SKM-1 (cell line): ENCODE measurements around the gene SND1.

ENCODE experiments used
- DNase-seq: peaks from one replicate; lab custom pipeline; 2025; ENCODE audit not compliant: unreplicated experiment; lab: John Stamatoyannopoulos, UW

Gene SND1

GRCh38 chr7:128060018-128060417 is 408.0 kb downstream of the SND1 start:
- DNase-seq = no peak

- DNase-seq = no peak
These were observed 411.1 kb downstream of the SND1 start for GRCh38 chr7:128063088-128063487.

DNA sequence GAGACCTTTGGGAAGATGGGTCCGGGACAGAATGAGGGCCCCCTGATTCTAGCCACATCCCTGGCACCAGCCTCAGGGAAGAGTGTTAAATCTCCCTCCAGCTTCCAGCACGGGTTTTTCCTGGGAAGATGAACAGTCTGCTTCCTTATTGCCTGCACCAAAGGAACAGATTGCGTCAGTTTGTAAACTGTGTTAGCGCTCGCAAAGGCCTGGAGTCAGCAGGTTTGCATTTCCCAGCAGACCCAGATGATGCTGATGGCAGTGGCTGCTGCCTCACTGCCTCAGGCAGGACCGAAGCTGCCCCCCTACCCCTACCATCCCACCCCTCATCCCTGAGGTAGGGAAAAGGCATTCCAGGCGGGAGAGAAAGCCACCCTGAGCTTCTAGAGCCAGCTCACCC is 413.9 kb downstream of the SND1 start:
- no peak for DNase-seq

- no peak for DNase-seq
These were observed 414.4 kb downstream of the SND1 start for GRCh38 chr7:128066395-128066794.

- no peak for DNase-seq
These were observed 414.9 kb downstream of the SND1 start for GRCh38 chr7:128066858-128067257.

GRCh38 chr7:128067983-128068382 is 416.0 kb downstream of the SND1 start:
- DNase-seq = no peak

GRCh38 chr7:128068785-128069184 is 416.8 kb downstream of the SND1 start:
- DNase-seq = no peak

DNA sequence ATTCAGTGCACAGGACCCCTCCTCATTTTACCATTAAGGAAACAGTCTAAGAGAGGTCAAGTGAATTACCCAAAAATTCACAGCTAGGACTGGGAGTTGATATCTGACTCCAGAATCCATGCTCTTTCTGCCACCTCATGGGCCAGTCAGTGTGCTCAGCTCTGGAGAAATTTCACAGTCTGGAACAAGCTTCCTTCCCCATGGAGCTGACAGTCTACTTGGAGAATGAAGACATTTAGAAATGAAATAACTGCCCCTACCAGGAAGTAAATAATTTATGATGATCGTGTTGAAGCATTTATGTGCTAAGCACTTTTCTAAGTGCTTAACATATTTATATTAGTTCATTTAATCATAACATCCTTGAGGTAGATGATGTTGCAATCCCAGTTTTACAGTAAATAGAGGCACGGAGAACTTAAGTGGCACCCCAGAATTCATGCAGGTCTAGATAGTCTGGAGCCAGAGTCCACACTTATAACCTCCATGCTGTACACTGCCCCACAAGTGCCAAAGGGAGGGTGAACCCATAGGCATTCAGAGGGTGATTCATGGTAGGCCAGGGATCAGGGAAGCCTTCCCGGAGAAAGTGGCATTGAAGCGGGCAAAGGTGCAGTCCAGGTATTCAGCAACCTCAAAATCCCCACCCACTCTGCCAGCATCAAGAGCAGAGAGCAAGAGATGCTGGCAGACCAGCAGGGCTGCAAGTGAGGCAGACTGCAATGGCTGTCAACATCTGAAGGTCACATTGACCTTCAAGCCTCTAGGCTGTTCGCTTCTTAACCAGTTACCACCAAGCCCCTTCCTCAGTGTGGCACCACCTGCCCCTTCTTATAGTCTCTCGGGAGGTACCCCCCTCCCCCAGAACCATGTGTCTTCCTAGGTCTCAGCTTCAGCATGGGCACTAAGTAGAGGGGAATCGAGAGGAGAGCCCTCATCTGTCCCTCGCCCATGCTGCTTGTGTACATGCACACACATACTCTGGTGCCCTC is 417.7 kb downstream of the SND1 start:
- no peak for DNase-seq

DNA sequence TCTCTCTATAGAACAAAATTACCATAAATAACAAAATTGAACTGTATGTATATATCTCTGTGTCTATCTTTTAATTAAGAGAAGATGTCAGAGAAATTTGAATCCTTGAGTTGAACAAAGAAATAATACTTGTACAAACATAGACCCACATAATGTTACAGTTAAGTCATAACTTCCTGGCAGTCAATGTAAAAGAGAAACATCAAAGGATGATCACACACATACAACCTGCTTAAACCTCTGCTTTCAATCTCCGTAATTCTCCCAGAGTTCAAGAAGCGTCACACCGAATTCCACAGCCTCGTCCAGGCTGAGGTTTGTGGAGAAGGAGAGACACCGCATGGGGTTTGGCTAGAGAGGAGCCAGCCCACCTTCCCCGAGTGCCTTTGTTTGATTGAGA is 419.4 kb downstream of the SND1 start:
- no peak for DNase-seq

DNA sequence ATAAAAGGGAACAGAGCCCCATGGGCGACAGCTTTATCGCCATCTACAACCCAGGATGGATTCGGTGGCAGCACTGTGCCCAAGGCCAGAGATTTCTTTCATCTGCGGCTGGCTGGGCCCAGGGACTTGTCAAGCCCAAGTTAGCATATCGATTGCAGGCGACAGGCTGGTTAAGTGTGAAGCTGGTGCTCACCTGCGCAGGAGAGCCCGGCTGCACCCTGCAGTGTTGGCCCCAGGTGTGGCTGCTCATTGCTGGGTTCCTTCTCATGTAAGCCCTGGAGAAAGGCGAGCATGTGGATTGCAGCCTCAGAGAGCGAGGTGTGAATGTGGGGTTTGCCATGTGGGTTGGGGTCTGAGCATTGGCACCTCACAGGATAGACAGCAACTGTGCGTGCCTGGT is 419.8 kb downstream of the SND1 start:
- no peak for DNase-seq

GRCh38 chr7:128073671-128074310 is 421.8 kb downstream of the SND1 start:
- no peak for DNase-seq

DNA sequence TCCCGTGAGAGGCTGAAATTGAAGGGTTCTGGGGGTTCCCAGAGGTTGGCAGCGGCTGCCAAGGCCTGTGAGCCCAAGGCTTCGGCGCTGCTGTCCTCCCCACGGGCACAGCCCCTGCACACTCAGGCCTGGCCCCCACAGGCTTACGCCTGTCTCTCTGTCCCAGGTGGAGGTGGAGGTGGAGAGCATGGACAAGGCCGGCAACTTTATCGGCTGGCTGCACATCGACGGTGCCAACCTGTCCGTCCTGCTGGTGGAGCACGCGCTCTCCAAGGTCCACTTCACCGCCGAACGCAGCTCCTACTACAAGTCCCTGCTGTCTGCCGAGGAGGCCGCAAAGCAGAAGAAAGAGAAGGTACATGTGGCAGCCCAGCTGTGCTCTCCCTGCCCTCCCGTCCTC is 422.3 kb downstream of the SND1 start:
- DNase-seq = no peak

DNA sequence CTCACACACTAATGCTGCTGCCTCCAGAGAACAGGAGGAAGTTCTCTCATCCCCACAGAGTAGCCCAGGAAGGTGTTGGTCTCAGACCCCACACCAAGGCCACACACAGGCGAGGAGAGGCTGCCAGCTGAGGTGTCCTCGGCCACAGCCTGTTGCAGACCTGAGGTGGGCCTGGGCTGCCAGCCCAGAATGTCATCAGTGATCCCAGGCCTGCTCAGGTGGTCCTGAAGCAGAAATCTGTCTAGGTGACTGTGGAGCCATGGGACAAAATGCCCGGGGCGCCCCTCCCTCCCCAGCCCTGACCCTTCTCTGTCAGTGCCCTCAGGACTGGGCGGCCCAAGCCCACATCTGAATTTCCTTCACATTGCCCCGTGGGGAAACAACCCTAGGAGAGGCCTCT is 422.7 kb downstream of the SND1 start:
- DNase-seq = no peak

DNA sequence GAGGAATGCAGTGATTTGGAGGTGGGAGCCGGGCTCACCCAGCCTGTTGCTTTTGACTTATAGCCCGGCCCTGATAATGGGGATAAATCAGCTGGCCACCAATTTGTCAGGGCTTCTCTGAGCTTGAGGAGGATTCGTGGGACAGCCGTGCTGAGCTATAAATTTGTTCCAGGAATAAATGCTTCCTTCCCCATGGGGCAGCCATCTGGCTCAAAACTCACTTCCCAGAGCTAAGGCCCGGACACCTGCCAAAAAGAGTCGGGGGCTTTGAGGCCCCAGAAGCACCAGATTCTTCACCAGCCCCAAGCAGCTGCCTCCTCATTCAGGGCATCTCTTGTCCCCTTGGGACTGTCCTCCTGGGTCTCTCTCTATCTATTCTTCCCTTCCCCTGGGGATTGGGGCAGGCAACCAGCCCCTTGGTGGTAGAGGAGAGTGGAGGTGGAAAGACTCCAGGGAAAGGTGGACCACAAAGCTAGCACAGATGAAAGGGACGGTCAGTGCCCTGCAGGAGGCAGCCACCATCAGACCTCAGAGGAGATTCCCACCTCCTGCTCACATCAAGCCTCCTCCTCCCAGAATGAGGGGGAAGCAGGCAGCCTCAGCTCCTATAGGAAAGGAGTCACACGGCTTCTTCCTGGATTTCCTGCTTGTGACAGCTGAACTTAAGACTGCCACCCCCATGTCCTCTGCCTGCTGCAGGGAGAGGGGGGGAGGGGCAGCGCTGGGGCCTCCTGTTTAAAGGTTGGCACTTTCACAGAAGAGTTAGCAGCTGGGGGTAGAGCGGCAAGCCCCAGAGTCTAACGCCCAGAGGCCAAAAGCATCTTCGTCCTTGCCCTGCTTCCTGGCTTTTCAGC is 423.5 kb downstream of the SND1 start:
- DNase-seq = no peak

DNA sequence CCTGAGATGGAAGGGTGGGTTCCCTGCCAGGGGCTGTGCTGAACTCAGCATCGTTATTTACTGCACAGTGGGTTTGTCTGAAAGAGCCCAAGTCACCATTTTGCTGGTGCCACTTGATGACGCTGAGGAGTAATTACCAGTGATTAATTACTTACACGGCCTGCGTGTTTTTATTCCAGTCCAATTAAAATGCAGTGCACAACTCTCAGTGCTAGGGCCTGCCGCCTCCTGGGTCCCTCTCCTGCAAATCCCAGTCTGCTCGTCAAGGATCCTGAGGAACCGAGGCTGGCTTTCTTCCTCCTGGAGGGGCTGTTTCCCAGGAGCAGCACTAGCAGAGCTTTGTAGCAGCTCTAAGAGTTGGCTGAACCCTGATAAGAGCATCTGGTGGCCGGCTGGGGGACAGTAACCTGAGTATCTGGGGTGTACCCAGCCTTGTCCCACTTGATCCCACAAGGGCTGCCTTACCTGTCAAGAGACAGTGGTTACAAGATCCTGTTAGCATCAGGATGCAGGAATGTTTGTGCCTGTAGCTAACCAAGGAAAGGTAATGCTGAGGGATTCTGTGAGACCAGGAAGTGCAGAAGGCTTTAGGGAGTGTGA is 424.3 kb downstream of the SND1 start:
- no peak for DNase-seq

GRCh38 chr7:128076796-128077271 is 424.8 kb downstream of the SND1 start:
- no peak for DNase-seq

GRCh38 chr7:128078309-128078708 is 426.3 kb downstream of the SND1 start:
- DNase-seq = no peak

GRCh38 chr7:128080169-128080568 is 428.2 kb downstream of the SND1 start:
- no peak for DNase-seq

DNA sequence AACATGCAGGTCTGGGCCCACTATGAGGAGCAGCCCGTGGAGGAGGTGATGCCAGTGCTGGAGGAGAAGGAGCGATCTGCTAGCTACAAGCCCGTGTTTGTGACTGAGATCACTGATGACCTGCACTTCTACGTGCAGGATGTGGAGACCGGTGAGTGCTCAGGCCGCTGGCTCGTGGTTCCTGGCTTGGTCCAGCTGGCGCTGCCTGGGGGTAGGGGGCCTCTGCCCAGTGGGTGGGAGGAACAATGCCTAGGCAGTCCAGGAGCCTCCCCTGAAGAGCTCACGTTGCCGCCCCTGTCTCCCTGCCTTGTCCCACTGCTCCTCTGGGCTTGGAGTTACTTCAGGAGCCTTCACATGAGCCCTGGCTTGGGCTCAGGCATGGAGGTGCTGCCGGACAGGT is 429.4 kb downstream of the SND1 start:
- no peak for DNase-seq

DNA sequence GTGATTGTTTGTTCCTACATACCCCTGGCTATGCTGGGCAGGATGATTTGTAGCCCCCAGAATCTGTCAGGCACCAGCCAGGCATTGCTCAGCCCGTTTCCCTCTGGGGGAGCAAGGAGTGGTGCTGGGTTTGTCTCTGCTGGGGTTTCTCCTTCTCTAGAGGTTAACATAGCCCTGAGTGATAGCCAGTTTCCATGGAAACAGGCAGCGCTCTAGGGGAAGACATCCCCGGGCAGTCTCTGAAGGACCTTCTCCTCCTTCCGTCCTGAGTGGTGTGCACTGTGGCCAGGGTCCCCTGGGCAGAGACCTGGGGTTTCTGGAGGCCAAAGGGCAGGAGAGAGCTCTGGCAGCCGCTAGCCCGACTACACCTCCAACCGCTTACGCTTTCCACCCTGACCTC is 429.8 kb downstream of the SND1 start:
- no peak for DNase-seq

- DNase-seq = no peak
These were observed 430.4 kb downstream of the SND1 start for GRCh38 chr7:128082431-128082830.
